Cardiac septum (tissue), 1 donor: ENCODE results near the gene LIN7C. TPM values are rescaled to one million over a fixed set of nuclear protein-coding genes. Genes with fewer than 3 reads are reported as not detected.
"Not testable (repeated sequence)": the region's sequence is repeated elsewhere in the genome, so short reads cannot be mapped to it uniquely, and the experiment has no call there.

ENCODE experiments used
- DNase-seq: peaks from one replicate; pipeline ENCODE4 v3.0.0-alpha.2; 2020; ENCODE audit warnings: low spot score
- intact Hi-C: fragments of 100-400 bp; cut with DNase I; formaldehyde crosslinking; loops from one replicate; pipeline ENCODE4 v1.14.0; 2022
- microRNA-seq: library from miRNA; unstranded; fragments of <30 nt; microRNA quantifications from one replicate; pipeline ENCODE4 v1.2.0, GENCODE V29; 2020
- total RNA-seq: library from RNA; stranded (reverse); fragmentation: NEBNext Ultra II Directional; extraction: Animal tissue kit (Norgen Biotek cat#: 25700); gene quantifications from one replicate; pipeline ENCODE4 v1.2.1, GENCODE V29; 2021
- donor health status: DM: no; HTN: no; CAD: no.

The LIN7C gene
- total RNA-seq, 1 donor from 2014 or later, result 17.4 TPM

- intact Hi-C loops, result no loop called here
Measured at GRCh38 chr11:27456140-27456794, 50.3 kb downstream of the LIN7C start.

GRCh38 chr11:27455667-27456066 lies 50.9 kb downstream of the LIN7C start:
- intact Hi-C loops, result no loop called here
- no peak for DNase-seq

More at GRCh38 chr11:27456140-27456794, 50.3 kb downstream of the LIN7C start:
- DNase-seq, result no peak

- intact Hi-C loops, result no loop called here
- no peak for DNase-seq
Measured at GRCh38 chr11:27453701-27454100, 52.9 kb downstream of the LIN7C start.

GRCh38 chr11:27452147-27452546 lies 54.4 kb downstream of the LIN7C start:
- DNase-seq, result no peak
- intact Hi-C loops, result no loop called here

- intact Hi-C loops, result no loop called here
- no peak for DNase-seq
Measured at GRCh38 chr11:27451244-27451965, 55.2 kb downstream of the LIN7C start.

GRCh38 chr11:27448184-27448540 lies 58.4 kb downstream of the LIN7C start:
- intact Hi-C loops, DNase-seq: not testable (repeated sequence)

- intact Hi-C loops, result no loop called here
Measured at GRCh38 chr11:27447288-27448183, 59.0 kb downstream of the LIN7C start.

GRCh38 chr11:27445625-27446024 lies 60.9 kb downstream of the LIN7C start:
- intact Hi-C loops, result no loop called here
- DNase-seq, result no peak

More at GRCh38 chr11:27447288-27448183, 59.0 kb downstream of the LIN7C start:
- DNase-seq, result no peak

- DNase-seq, result no peak
- intact Hi-C loops, result no loop called here
Measured at GRCh38 chr11:27444801-27445215, 61.8 kb downstream of the LIN7C start.

Small RNA genes within 50 kb of the gene (microRNA-seq; reads per million reads assigned to microRNA genes)
- gene MIR8087, result not detected

Other genes starting within 250 kb of the LIN7C start
- gene CCDC34, start 143.6 kb downstream of the LIN7C start, total RNA-seq, result 2.3 TPM
- 22.6 TPM for gene LGR4, start 34.0 kb downstream of the LIN7C start, total RNA-seq
- gene BDNF, start 193.7 kb upstream of the LIN7C start, total RNA-seq, result 8.4 TPM